Smooth muscle cell (in vitro differentiated cells): ENCODE measurements around the gene FRMD4B. TPM values are rescaled to one million over a fixed set of nuclear protein-coding genes. Genes with fewer than 3 reads are reported as not detected.

Experiments used
- DNase-seq: peaks from one replicate; lab custom pipeline; 2025; ENCODE audit not compliant: unreplicated experiment; lab: John Stamatoyannopoulos, UW
- H2AFZ ChIP-seq: fragments of 200-600 bp; sonication (generic); 2 replicates; pipeline ENCODE4 v1.6.0; 2016; ENCODE audit warnings: antibody characterized with exemption, low read depth, mild to moderate bottlenecking
- H3F3A ChIP-seq: fragments of 200-600 bp; sonication (generic); 2 replicates; pipeline ENCODE4 v1.6.0; 2017; ENCODE audit warnings: antibody characterized with exemption, low read depth
- H3K27ac ChIP-seq: fragments of 200-600 bp; sonication (generic); 2 replicates; pipeline ENCODE4 v1.5.1; 2016; ENCODE audit warnings: low read depth, mild to moderate bottlenecking
- H3K27me3 ChIP-seq: fragments of 200-600 bp; sonication (generic); 2 replicates; pipeline ENCODE4 v1.6.1; 2016; ENCODE audit warnings: low read depth, mild to moderate bottlenecking
- H3K36me3 ChIP-seq: fragments of 200-600 bp; sonication (generic); 2 replicates; pipeline ENCODE4 v1.5.1; 2016; ENCODE audit warnings: low read depth
- H3K4me1 ChIP-seq: fragments of 200-600 bp; sonication (generic); 2 replicates; pipeline ENCODE4 v1.5.1; 2016; ENCODE audit warnings: low read depth
- H3K4me2 ChIP-seq: fragments of 200-600 bp; sonication (generic); 2 replicates; pipeline ENCODE4 v1.6.0; 2016; ENCODE audit warnings: mild to moderate bottlenecking
- H3K4me3 ChIP-seq: fragments of 200-600 bp; sonication (generic); 2 replicates; pipeline ENCODE4 v1.5.1; 2016; ENCODE audit warnings: mild to moderate bottlenecking
- H3K79me2 ChIP-seq: fragments of 200-600 bp; sonication (generic); 2 replicates; pipeline ENCODE4 v1.6.0; 2016; ENCODE audit warnings: low read depth, mild to moderate bottlenecking
- H3K9ac ChIP-seq: fragments of 200-600 bp; sonication (generic); 2 replicates; pipeline ENCODE4 v1.6.0; 2016; ENCODE audit warnings: low read depth
- H3K9me3 ChIP-seq: fragments of 200-600 bp; sonication (generic); replicated peaks from 2 replicates; pipeline ENCODE4 v1.5.1; 2016; ENCODE audit warnings: low read depth
- H4K20me1 ChIP-seq: fragments of 200-600 bp; sonication (generic); 2 replicates; pipeline ENCODE4 v1.6.0; 2016; ENCODE audit warnings: low read depth
- WGBS: methylation state at CpG from one replicate; pipeline ENCODE4 v1.1.7; 2016; ENCODE audit warnings: low lambda C conversion rate; 5-methylcytosine and 5-hydroxymethylcytosine counted together
- polyA plus RNA-seq: library from polyadenylated mRNA; unstranded; fragments of >200 nt; fragmentation: Nextera tagmentation; extraction: Ambion mirVana; gene quantifications from 2 replicates; pipeline ENCODE4 v1.2.1, GENCODE V29; 2016
- total RNA-seq: library from RNA; depleted of rRNA; stranded (reverse); fragments of >200 nt; gene quantifications from 2 replicates; pipeline ENCODE4 v1.2.3, GENCODE V29; 2014
- TF ChIP-seq, protein P1 (sequence below): fragments of 200-600 bp; sonication (generic); IDR thresholded peaks from 2 replicates; pipeline ENCODE4 v1.5.1; 2017; ENCODE audit warnings: borderline replicate concordance, mild to moderate bottlenecking, antibody characterized with exemption; ENCODE audit not compliant: insufficient read depth, poor library complexity, severe bottlenecking

FRMD4B gene
- total and polyA plus RNA-seq, 2 experiments from 2014 or later: 3.7 to 24.3 TPM

- H3F3A ChIP-seq: no peaks in the 10 kb centered on the region
- H3K4me2 ChIP-seq: no peak overlapping the region
- WGBS: 95% methylated on average over 7 of the region's 7 CpGs
- TF ChIP-seq, protein P1, sequence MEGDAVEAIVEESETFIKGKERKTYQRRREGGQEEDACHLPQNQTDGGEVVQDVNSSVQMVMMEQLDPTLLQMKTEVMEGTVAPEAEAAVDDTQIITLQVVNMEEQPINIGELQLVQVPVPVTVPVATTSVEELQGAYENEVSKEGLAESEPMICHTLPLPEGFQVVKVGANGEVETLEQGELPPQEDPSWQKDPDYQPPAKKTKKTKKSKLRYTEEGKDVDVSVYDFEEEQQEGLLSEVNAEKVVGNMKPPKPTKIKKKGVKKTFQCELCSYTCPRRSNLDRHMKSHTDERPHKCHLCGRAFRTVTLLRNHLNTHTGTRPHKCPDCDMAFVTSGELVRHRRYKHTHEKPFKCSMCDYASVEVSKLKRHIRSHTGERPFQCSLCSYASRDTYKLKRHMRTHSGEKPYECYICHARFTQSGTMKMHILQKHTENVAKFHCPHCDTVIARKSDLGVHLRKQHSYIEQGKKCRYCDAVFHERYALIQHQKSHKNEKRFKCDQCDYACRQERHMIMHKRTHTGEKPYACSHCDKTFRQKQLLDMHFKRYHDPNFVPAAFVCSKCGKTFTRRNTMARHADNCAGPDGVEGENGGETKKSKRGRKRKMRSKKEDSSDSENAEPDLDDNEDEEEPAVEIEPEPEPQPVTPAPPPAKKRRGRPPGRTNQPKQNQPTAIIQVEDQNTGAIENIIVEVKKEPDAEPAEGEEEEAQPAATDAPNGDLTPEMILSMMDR: no peak
- no peak overlapping the region for H2AFZ ChIP-seq
- no peak overlapping the region for H3K27ac ChIP-seq
- H3K9me3 ChIP-seq: no peaks in the 10 kb centered on the region
- no peaks in the 10 kb centered on the region for H3K79me2 ChIP-seq
- H3K36me3 ChIP-seq: no peaks in the 10 kb centered on the region
- DNase-seq: no peak
- H3K27me3 ChIP-seq: no peaks in the 10 kb centered on the region
- H3K4me1 ChIP-seq: peaks cover 4% of the 10 kb centered on the region
- H3K4me3 ChIP-seq: no peak overlapping the region
- no peak overlapping the region for H3K9ac ChIP-seq
- H4K20me1 ChIP-seq: no peaks in the 10 kb centered on the region
Observed at GRCh38 chr3:69407908-69408307, 22.0 kb upstream of the FRMD4B start.

DNA sequence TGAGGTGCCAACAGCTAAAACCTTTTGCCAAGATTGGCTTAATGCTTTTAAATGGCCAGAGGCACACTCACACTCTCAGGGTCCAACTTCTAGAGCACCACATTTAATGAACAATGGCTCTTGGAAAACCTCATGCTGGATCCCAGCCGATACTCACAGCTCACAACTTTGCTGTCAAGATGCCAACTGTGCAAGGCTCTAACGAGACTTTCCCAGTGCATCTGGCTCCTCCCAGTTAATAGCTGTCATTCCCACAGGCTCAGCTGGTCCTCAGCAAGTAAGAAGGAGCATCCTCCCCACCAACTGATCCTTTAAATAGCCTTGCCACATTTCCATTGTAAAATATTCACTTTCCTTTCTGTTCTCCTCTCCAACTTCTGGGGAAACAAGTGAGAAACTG lies 20.3 kb upstream of the FRMD4B start:
- Histone ChIP-seq H3K27ac (no peak overlapping the region), H3K4me3 (no peak overlapping the region), H3K9ac (no peak overlapping the region), H3K79me2 (no peaks in the 10 kb centered on the region), H3F3A (no peaks in the 10 kb centered on the region), H3K4me1 (no peaks in the 10 kb centered on the region), H4K20me1 (no peaks in the 10 kb centered on the region), H3K27me3 (no peaks in the 10 kb centered on the region), H3K9me3 (no peaks in the 10 kb centered on the region), H3K36me3 (no peaks in the 10 kb centered on the region), H3K4me2 (no peak overlapping the region), H2AFZ (no peak overlapping the region)
- DNase-seq: no peak
- TF ChIP-seq, protein P1: no peak
- 62% methylated on average over 2 of the region's 2 CpGs for WGBS

DNA sequence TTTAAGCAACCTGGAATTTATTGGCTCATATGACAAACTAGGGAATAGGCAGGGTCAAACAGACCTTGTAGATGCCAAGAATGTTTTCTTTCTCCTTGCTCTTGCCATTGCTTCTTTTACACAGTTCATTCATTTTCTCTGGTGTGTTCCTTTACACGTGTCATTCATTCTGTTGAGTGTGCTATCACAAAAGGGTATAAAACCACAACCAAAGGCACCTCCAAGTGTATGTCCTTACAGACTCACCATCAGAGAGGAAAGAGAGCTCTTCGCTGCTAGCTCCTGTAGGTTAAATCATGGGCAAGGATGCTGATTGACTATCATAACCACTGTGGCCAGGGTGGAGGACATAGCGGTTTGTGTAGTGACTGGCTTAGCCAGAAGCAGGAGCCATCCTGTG lies 19.2 kb upstream of the FRMD4B start:
- Histone ChIP-seq H4K20me1 (no peaks in the 10 kb centered on the region), H3K9me3 (no peaks in the 10 kb centered on the region), H3K4me1 (no peaks in the 10 kb centered on the region), H3K9ac (no peak overlapping the region), H3K79me2 (no peaks in the 10 kb centered on the region), H3K27ac (no peak overlapping the region), H3F3A (no peaks in the 10 kb centered on the region), H3K36me3 (no peaks in the 10 kb centered on the region), H3K4me3 (no peak overlapping the region), H2AFZ (no peak overlapping the region), H3K4me2 (no peak overlapping the region), H3K27me3 (no peaks in the 10 kb centered on the region)
- WGBS: 63% methylated on average over 3 of the region's 3 CpGs
- no peak for DNase-seq
- TF ChIP-seq, protein P1: no peak

DNA sequence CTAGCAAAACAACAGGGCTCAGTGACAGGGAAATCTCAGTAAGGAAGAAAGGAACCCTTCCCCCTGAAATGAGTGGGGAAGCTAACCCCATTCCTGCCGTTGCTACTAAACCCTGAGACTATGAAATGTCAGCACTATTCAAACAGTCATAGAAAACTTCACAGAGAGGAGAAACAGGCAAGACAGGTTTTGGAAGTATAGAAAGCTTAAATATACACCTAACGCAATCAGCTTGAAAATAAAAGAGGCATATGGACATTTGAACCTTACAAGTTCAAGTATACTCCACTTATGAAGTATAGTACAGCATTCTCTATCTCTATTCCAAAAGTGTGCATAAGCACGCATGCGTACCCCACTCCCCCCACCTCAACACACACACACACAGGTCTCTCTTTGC lies 17.6 kb upstream of the FRMD4B start:
- Histone ChIP-seq H3K9me3 (no peaks in the 10 kb centered on the region), H3F3A (no peaks in the 10 kb centered on the region), H3K4me3 (no peak overlapping the region), H3K4me1 (no peaks in the 10 kb centered on the region), H2AFZ (no peak overlapping the region), H3K4me2 (no peak overlapping the region), H3K36me3 (no peaks in the 10 kb centered on the region), H3K27ac (no peak overlapping the region), H3K79me2 (no peaks in the 10 kb centered on the region), H3K27me3 (no peaks in the 10 kb centered on the region), H3K9ac (no peak overlapping the region), H4K20me1 (no peaks in the 10 kb centered on the region)
- WGBS: 86% methylated on average over 4 of the region's 4 CpGs
- TF ChIP-seq, protein P1: no peak
- no peak for DNase-seq
